ENCODE measurements around the gene KIF5A.

DNA sequence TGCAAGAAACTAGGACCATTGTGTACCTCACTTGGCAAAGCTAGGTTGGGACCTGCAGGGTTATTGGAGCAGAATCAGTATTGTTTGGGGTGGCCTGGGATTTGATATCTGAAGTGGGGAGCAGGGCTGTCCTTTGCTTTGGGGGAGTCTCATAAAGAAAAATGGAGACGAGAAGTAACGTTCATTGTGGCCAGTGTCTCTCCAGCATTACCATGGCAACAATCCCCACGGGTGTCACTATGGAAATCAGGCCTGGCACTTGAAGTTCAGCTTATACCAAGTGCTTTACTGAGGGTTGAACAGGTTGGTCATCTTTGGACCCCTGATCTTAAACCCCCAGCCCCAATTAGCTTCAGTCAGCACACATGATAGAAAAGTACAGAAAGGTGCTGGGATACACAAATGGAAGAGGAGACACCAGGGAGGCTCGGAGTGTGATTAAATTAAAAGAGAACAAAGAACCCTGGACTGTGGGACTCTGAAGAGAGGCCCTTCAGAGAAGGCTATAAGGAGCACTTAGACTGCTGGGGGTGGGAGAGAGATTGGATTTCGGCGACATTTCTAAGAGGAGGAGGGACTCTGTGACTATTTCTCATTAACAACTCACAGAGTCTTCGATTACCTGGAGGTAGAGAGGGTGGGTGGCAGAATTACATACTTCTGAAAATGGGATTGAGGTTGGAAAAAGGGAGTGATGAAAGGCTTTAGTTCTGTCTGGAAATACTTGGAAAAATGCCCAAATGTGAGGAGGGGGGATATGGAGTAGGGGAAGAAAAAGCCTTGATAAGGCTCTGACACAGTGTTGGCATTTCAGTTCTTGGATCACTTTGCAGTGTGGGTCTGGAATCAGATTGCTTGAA lies 3.7 kb downstream of the KIF5A start:
- TF ChIP-seq POLR2A (IDR thresholded peaks at IDR 0.05; ENCODE audit: low read depth, low read length) (no peak), POLR2AphosphoS5 (IDR thresholded peaks at IDR 0.05; ENCODE audit: low read depth, low read length) (no peak)

All from GM12892 (cell line).